HEK293 (cell line): ENCODE results near the gene ALG5.

Source experiments
- CTCF ChIA-PET: fragments of 350-600 bp; formaldehyde crosslinking; extraction: SDS; loops from one replicate; lab custom pipeline; 2021; ENCODE audit warnings: antibody characterized with exemption; lab: Yijun Ruan, JAX
- POLR2A ChIA-PET: fragments of 300-600 bp; formaldehyde crosslinking; extraction: SDS; loops from one replicate; lab custom pipeline; 2020; ENCODE audit warnings: antibody characterized with exemption, inconsistent platforms; lab: Yijun Ruan, JAX
- H3K27ac ChIP-seq: fragments of 200-500 bp; sonication (Bioruptor generic); 2 replicates; pipeline ENCODE4 v1.5.1; 2014; ENCODE audit warnings: low read depth, low read length, control low read depth, inconsistent platforms; ENCODE audit errors: extremely low read depth
- H3K36me3 ChIP-seq, 2 experiments: fragments of 200-500 bp in 1 of 2; sonication (Bioruptor generic) in 1 of 2; 1 replicate in 1 of 2; 2 replicates in 1 of 2; pipeline ENCODE4 v1.5.1; 2014 to 2017; ENCODE audit warnings: inconsistent platforms in 2 of 2, low read length in 2 of 2; ENCODE audit not compliant: control insufficient read depth in 2 of 2, insufficient read depth in 1 of 2
- H3K4me1 ChIP-seq: fragments of 200-500 bp; sonication (Bioruptor generic); 2 replicates; pipeline ENCODE4 v1.5.1; 2014; ENCODE audit warnings: mild to moderate bottlenecking, low read length, inconsistent platforms; ENCODE audit not compliant: control insufficient read depth, insufficient read depth
- H3K4me3 ChIP-seq: 2 replicates; pipeline ENCODE4 v1.5.1; 2011; ENCODE audit warnings: low read depth, mild to moderate bottlenecking, control low read depth, low read length, moderate library complexity
- H3K9me3 ChIP-seq: fragments of 200-500 bp; sonication (Bioruptor generic); 2 replicates; pipeline ENCODE4 v1.5.1; 2014; ENCODE audit warnings: low read depth, low read length, inconsistent platforms; ENCODE audit not compliant: control insufficient read depth, insufficient read depth
- GFI1B ChIP-seq: fragments of 450-650 bp; formaldehyde crosslinking; IDR thresholded peaks from 2 replicates; pipeline ENCODE4 v1.5.1; 2016; ENCODE audit warnings: missing biosample characterization, missing genetic modification characterization
- YY1 ChIP-seq: fragments of 450-650 bp; formaldehyde crosslinking; IDR thresholded peaks from 2 replicates; pipeline ENCODE4 v1.5.1; 2018; ENCODE audit warnings: missing biosample characterization, missing genetic modification characterization
- ZBTB49 ChIP-seq: fragments of 450-650 bp; formaldehyde crosslinking; IDR thresholded peaks from 2 replicates; pipeline ENCODE4 v1.5.1; 2016; ENCODE audit warnings: missing biosample characterization, missing genetic modification characterization, low read depth
- ZFP69B ChIP-seq: fragments of 450-650 bp; formaldehyde crosslinking; IDR thresholded peaks from 2 replicates; pipeline ENCODE4 v1.5.1; 2016; ENCODE audit warnings: missing biosample characterization, missing genetic modification characterization
- ZNF114 ChIP-seq: fragments of 450-650 bp; formaldehyde crosslinking; IDR thresholded peaks from 2 replicates; pipeline ENCODE4 v1.5.0; 2017; ENCODE audit warnings: missing biosample characterization, missing genetic modification characterization
- ZNF223 ChIP-seq: fragments of 450-650 bp; formaldehyde crosslinking; IDR thresholded peaks from 2 replicates; pipeline ENCODE4 v1.5.1; 2016; ENCODE audit warnings: missing biosample characterization, missing genetic modification characterization
- ZNF341 ChIP-seq: fragments of 450-650 bp; formaldehyde crosslinking; IDR thresholded peaks from 2 replicates; pipeline ENCODE4; 2016; ENCODE audit warnings: low read depth, missing biosample characterization, missing genetic modification characterization
- ZNF350 ChIP-seq: fragments of 450-650 bp; formaldehyde crosslinking; IDR thresholded peaks from 2 replicates; pipeline ENCODE4 v1.5.0; 2017; ENCODE audit warnings: missing biosample characterization, mild to moderate bottlenecking, missing genetic modification characterization
- ZNF521 ChIP-seq: fragments of 450-650 bp; formaldehyde crosslinking; IDR thresholded peaks from 2 replicates; pipeline ENCODE4 v1.5.1; 2017; ENCODE audit warnings: missing biosample characterization, mild to moderate bottlenecking, missing genetic modification characterization
- ZNF600 ChIP-seq: fragments of 450-650 bp; formaldehyde crosslinking; IDR thresholded peaks from 2 replicates; pipeline ENCODE4 v1.5.1; 2016; ENCODE audit warnings: missing biosample characterization, missing genetic modification characterization
- ZNF621 ChIP-seq: fragments of 450-650 bp; formaldehyde crosslinking; IDR thresholded peaks from 2 replicates; pipeline ENCODE4 v1.5.1; 2017; ENCODE audit warnings: missing biosample characterization, missing genetic modification characterization
- ZNF768 ChIP-seq: fragments of 450-650 bp; formaldehyde crosslinking; IDR thresholded peaks from 2 replicates; pipeline ENCODE4 v1.5.1; 2018; ENCODE audit warnings: missing biosample characterization, mild to moderate bottlenecking, missing genetic modification characterization
- ZNF777 ChIP-seq: fragments of 450-650 bp; formaldehyde crosslinking; IDR thresholded peaks from 2 replicates; pipeline ENCODE4 v1.5.1; 2017; ENCODE audit warnings: missing biosample characterization, missing genetic modification characterization, borderline replicate concordance
- ZNF791 ChIP-seq: fragments of 450-650 bp; formaldehyde crosslinking; IDR thresholded peaks from 2 replicates; pipeline ENCODE4 v1.5.1; 2016; ENCODE audit warnings: missing biosample characterization, missing genetic modification characterization
- ZSCAN30 ChIP-seq: fragments of 450-650 bp; IDR thresholded peaks from 2 replicates; pipeline ENCODE4 v1.5.1; 2018; ENCODE audit warnings: missing biosample characterization, mild to moderate bottlenecking, missing genetic modification characterization, moderate library complexity
- TF ChIP-seq, protein P1 (sequence below): fragments of 450-650 bp; formaldehyde crosslinking; IDR thresholded peaks from 2 replicates; pipeline ENCODE4 v1.5.1; 2016; ENCODE audit warnings: missing biosample characterization, missing genetic modification characterization, borderline replicate concordance
- TF ChIP-seq, protein P2 (sequence below): fragments of 450-650 bp; formaldehyde crosslinking; IDR thresholded peaks from 2 replicates; pipeline ENCODE4 v1.5.1; 2016; ENCODE audit warnings: missing biosample characterization, missing genetic modification characterization
- TF ChIP-seq, protein P3 (sequence below): fragments of 450-650 bp; formaldehyde crosslinking; IDR thresholded peaks from 2 replicates; pipeline ENCODE4 v1.5.1; 2017; ENCODE audit warnings: missing biosample characterization, missing genetic modification characterization

The ALG5 gene

DNA sequence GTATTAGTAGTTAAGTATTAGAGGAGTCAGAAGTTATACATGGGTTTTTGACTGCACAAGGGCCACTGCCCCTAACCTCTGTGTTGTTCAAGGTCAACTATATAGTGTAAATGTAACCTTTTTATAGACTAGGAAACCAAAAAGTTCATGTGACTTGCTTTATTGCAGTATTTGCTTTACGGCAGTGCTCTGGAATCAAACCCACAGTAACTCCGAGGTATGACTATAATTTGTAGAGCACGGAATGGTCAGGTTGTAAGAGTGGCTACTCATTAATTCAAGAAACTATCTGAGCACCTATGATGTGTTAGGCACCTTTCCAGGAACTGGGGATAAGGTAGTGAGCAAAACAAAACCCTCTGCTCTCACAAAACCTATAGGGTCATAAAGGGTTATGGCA lies 38.1 kb upstream of the ALG5 start (continued):
- TF ChIP-seq, protein P1, sequence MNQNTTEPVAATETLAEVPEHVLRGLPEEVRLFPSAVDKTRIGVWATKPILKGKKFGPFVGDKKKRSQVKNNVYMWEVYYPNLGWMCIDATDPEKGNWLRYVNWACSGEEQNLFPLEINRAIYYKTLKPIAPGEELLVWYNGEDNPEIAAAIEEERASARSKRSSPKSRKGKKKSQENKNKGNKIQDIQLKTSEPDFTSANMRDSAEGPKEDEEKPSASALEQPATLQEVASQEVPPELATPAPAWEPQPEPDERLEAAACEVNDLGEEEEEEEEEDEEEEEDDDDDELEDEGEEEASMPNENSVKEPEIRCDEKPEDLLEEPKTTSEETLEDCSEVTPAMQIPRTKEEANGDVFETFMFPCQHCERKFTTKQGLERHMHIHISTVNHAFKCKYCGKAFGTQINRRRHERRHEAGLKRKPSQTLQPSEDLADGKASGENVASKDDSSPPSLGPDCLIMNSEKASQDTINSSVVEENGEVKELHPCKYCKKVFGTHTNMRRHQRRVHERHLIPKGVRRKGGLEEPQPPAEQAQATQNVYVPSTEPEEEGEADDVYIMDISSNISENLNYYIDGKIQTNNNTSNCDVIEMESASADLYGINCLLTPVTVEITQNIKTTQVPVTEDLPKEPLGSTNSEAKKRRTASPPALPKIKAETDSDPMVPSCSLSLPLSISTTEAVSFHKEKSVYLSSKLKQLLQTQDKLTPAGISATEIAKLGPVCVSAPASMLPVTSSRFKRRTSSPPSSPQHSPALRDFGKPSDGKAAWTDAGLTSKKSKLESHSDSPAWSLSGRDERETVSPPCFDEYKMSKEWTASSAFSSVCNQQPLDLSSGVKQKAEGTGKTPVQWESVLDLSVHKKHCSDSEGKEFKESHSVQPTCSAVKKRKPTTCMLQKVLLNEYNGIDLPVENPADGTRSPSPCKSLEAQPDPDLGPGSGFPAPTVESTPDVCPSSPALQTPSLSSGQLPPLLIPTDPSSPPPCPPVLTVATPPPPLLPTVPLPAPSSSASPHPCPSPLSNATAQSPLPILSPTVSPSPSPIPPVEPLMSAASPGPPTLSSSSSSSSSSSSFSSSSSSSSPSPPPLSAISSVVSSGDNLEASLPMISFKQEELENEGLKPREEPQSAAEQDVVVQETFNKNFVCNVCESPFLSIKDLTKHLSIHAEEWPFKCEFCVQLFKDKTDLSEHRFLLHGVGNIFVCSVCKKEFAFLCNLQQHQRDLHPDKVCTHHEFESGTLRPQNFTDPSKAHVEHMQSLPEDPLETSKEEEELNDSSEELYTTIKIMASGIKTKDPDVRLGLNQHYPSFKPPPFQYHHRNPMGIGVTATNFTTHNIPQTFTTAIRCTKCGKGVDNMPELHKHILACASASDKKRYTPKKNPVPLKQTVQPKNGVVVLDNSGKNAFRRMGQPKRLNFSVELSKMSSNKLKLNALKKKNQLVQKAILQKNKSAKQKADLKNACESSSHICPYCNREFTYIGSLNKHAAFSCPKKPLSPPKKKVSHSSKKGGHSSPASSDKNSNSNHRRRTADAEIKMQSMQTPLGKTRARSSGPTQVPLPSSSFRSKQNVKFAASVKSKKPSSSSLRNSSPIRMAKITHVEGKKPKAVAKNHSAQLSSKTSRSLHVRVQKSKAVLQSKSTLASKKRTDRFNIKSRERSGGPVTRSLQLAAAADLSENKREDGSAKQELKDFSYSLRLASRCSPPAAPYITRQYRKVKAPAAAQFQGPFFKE = no peak
- TF ChIP-seq ZNF600 (tag by site-specific recombination) = no peak
- no peak for TF ChIP-seq ZBTB49 (tag by site-specific recombination)
- no peak for TF ChIP-seq ZNF341 (tag by site-specific recombination)
- no peak for TF ChIP-seq ZNF777 (tag by site-specific recombination)
- TF ChIP-seq ZFP69B (tag by site-specific recombination) = no peak
- no peak for TF ChIP-seq ZSCAN30 (tag by site-specific recombination)
- TF ChIP-seq YY1 (tag by site-specific recombination) = no peak
- no peak for TF ChIP-seq ZNF791 (tag by site-specific recombination)
- TF ChIP-seq, protein P2, sequence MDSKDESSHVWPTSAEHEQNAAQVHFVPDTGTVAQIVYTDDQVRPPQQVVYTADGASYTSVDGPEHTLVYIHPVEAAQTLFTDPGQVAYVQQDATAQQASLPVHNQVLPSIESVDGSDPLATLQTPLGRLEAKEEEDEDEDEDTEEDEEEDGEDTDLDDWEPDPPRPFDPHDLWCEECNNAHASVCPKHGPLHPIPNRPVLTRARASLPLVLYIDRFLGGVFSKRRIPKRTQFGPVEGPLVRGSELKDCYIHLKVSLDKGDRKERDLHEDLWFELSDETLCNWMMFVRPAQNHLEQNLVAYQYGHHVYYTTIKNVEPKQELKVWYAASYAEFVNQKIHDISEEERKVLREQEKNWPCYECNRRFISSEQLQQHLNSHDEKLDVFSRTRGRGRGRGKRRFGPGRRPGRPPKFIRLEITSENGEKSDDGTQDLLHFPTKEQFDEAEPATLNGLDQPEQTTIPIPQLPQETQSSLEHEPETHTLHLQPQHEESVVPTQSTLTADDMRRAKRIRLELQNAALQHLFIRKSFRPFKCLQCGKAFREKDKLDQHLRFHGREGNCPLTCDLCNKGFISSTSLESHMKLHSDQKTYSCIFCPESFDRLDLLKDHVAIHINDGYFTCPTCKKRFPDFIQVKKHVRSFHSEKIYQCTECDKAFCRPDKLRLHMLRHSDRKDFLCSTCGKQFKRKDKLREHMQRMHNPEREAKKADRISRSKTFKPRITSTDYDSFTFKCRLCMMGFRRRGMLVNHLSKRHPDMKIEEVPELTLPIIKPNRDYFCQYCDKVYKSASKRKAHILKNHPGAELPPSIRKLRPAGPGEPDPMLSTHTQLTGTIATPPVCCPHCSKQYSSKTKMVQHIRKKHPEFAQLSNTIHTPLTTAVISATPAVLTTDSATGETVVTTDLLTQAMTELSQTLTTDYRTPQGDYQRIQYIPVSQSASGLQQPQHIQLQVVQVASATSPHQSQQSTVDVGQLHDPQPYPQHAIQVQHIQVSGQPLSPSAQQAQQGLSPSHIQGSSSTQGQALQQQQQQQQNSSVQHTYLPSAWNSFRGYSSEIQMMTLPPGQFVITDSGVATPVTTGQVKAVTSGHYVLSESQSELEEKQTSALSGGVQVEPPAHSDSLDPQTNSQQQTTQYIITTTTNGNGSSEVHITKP = no peak
- no peak for TF ChIP-seq ZNF621 (tag by site-specific recombination)

DNA sequence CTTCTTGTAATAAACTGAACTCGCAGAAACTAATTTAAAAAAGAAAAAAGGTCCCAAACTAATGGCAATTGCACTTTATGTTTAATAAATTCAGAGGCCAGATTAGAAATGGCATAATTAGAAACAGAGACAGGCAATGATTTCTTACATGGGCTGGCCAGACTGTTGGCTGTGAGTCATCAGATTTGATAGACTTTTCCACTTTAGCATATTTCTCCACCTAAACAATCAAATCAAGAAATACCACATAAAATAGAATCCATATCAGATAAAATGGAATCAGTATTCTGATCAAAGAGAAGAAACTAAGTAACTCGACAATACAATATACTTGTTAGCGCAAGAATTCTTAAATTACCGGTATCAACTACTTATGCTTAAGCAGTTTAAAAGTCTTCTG lies 30.5 kb upstream of the ALG5 start:
- Histone ChIP-seq H3K27ac (no peak overlapping the region), H3K36me3 (peaks cover 63 to 73% of the 10 kb centered on the region in 2 experiments), H3K9me3 (no peaks in the 10 kb centered on the region), H3K4me3 (no peak overlapping the region), H3K4me1 (no peaks in the 10 kb centered on the region)
- TF ChIP-seq, protein P3, sequence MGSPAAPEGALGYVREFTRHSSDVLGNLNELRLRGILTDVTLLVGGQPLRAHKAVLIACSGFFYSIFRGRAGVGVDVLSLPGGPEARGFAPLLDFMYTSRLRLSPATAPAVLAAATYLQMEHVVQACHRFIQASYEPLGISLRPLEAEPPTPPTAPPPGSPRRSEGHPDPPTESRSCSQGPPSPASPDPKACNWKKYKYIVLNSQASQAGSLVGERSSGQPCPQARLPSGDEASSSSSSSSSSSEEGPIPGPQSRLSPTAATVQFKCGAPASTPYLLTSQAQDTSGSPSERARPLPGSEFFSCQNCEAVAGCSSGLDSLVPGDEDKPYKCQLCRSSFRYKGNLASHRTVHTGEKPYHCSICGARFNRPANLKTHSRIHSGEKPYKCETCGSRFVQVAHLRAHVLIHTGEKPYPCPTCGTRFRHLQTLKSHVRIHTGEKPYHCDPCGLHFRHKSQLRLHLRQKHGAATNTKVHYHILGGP (tag by site-specific recombination) = no peak
- TF ChIP-seq ZNF114 (no peak), ZNF350 (no peak), GFI1B (tag by site-specific recombination) (no peak), ZNF223 (no peak), ZNF521 (no peak), ZNF768 (no peak)
- CTCF ChIA-PET = no interaction called here
- POLR2A ChIA-PET = no interaction called here
